Uterine smooth muscle cell (primary cell): ENCODE measurements around the gene GSDMA. TPM values are rescaled to one million over a fixed set of nuclear protein-coding genes. Genes with fewer than 3 reads are reported as not detected.

ENCODE experiments used
- total RNA-seq: library from RNA; depleted of rRNA; stranded (reverse); fragments of >200 nt; gene quantifications from 2 replicates; pipeline ENCODE4 v1.2.3, GENCODE V29; 2014

The GSDMA gene, protein sequence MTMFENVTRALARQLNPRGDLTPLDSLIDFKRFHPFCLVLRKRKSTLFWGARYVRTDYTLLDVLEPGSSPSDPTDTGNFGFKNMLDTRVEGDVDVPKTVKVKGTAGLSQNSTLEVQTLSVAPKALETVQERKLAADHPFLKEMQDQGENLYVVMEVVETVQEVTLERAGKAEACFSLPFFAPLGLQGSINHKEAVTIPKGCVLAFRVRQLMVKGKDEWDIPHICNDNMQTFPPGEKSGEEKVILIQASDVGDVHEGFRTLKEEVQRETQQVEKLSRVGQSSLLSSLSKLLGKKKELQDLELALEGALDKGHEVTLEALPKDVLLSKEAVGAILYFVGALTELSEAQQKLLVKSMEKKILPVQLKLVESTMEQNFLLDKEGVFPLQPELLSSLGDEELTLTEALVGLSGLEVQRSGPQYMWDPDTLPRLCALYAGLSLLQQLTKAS
- total RNA-seq: not detected in 2 replicates

GRCh38 chr17:39962642-39963220 lies at the start of gene GSDMA:
Gene GSDMA, plus strand, starts transcription at chr17:39963004. Its CDS starts 2,684 bp downstream, at chr17:39965688.

GRCh38 chr17:39927101-39927928 lies 35.5 kb upstream of the GSDMA start, which contains the start of the genes LRRC3C and ORMDL3:
Gene LRRC3C, plus strand, starts transcription at chr17:39927732. Its CDS starts 13,792 bp downstream, at chr17:39941524.
Gene ORMDL3, minus strand, starts transcription at chr17:39927601. Its CDS starts 3,398 bp downstream, at chr17:39924203.

DNA sequence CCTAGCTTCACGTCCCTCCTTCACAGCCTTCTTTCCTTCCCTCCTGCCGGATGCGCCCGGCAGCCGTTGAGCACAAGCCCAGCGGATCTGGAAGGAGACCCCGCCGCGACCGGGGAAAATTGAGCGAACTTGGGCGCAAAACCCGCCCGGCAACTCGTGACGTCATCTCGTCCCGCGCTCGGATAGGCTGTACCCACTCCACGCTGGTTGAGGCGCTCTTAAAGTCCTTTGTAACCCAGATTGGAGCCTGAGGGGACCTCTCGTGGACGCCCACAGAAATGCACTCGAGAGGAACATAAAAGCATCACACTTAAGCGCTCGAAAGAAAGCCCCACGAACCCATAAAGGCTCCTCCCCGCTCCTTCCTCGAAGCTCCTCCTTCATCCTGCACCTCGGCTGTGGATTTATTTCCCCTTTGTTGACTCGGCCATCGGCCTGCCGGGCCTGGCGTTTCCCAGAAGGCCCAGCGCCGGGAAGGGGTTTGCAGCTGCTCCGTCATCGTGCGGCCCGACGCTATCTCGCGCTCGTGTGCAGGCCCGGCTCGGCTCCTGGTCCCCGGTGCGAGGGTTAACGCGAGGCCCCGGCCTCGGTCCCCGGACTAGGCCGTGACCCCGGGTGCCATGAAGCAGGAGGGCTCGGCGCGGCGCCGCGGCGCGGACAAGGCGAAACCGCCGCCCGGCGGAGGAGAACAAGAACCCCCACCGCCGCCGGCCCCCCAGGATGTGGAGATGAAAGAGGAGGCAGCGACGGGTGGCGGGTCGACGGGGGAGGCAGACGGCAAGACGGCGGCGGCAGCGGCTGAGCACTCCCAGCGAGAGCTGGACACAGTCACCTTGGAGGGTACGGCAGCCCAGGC lies 17.8 kb downstream of the GSDMA start, which contains the start of gene PSMD3:
Gene PSMD3 (plus strand): TSS at position 457 of the 856 bp plus-strand sequence. CDS start 164 bp downstream, at position 621.

GRCh38 chr17:40015005-40015997 lies 52.5 kb downstream of the GSDMA start, which contains the start of gene CSF3:
Gene CSF3, plus strand, starts transcription at chr17:40015440. Its CDS starts 35 bp downstream, at chr17:40015475.

Other genes starting within 250 kb of the GSDMA start
- 16.8 and 18.1 TPM in 2 replicates for gene MIEN1, start 232.5 kb upstream of the GSDMA start, total RNA-seq
- gene GRB7, start 225.1 kb upstream of the GSDMA start, total RNA-seq: 0.37 and 1.00 TPM in 2 replicates
- gene IKZF3, start 98.7 kb upstream of the GSDMA start, total RNA-seq: not detected in 2 replicates
- not detected in 2 replicates for gene ZPBP2, start 94.8 kb upstream of the GSDMA start, total RNA-seq
- gene GSDMB, start 44.4 kb upstream of the GSDMA start, total RNA-seq: 4.1 and 8.4 TPM in 2 replicates
- 33.1 and 53.1 TPM in 2 replicates for gene ORMDL3, start 35.4 kb upstream of the GSDMA start, total RNA-seq
- not detected in 2 replicates for gene LRRC3C, start 35.3 kb upstream of the GSDMA start, total RNA-seq
- gene PSMD3, start 17.8 kb downstream of the GSDMA start, total RNA-seq: 102 and 174 TPM in 2 replicates
- 0.25 and 1.4 TPM in 2 replicates for gene CSF3, start 52.4 kb downstream of the GSDMA start, total RNA-seq
- gene MED24, start 91.4 kb downstream of the GSDMA start, total RNA-seq: 39.4 and 49.5 TPM in 2 replicates
- gene THRA, start 100.0 kb downstream of the GSDMA start, total RNA-seq: 23.6 and 38.7 TPM in 2 replicates
- 2.9 and 3.3 TPM in 2 replicates for gene NR1D1, start 137.6 kb downstream of the GSDMA start, total RNA-seq
- gene MSL1, start 159.0 kb downstream of the GSDMA start, total RNA-seq: 45.9 and 47.5 TPM in 2 replicates
- 24.7 and 31.1 TPM in 2 replicates for gene CASC3, start 177.5 kb downstream of the GSDMA start, total RNA-seq
- 1.7 and 2.5 TPM in 2 replicates for gene RAPGEFL1, start 214.5 kb downstream of the GSDMA start, total RNA-seq